HG03060 (cell line): ENCODE results near the gene TM7SF3.
"Not testable (repeated sequence)": the region's sequence is repeated elsewhere in the genome, so short reads cannot be mapped to it uniquely, and the experiment has no call there.

Experiments used
- ATAC-seq: cut with Tn5 transposase; IDR thresholded peaks from one replicate; pipeline ENCODE4 v1.9.1; 2021; ENCODE audit warnings: low read depth, moderate number of reproducible peaks; ENCODE audit not compliant: unreplicated experiment

The TM7SF3 gene

GRCh38 chr12:27014085-27014858 lies at the start of gene TM7SF3:
Gene TM7SF3, minus strand, starts transcription at chr12:27014384. Its CDS starts 216 bp downstream, at chr12:27014168.
- peak; percentile 60 for ATAC-seq

- no peak for ATAC-seq
These were observed 49.2 kb upstream of the TM7SF3 start for GRCh38 chr12:27063250-27063851.

- no peak for ATAC-seq
These were observed 47.1 kb upstream of the TM7SF3 start for GRCh38 chr12:27061317-27061716.

- ATAC-seq: no peak
These were observed 46.6 kb upstream of the TM7SF3 start for GRCh38 chr12:27060740-27061139.

GRCh38 chr12:27057543-27057942 lies 43.4 kb upstream of the TM7SF3 start:
- no peak for ATAC-seq

GRCh38 chr12:27055966-27056365 lies 41.8 kb upstream of the TM7SF3 start:
- ATAC-seq: no peak

- no peak for ATAC-seq
These were observed 38.6 kb upstream of the TM7SF3 start for GRCh38 chr12:27052742-27053141.

- ATAC-seq: no peak
These were observed 38.0 kb upstream of the TM7SF3 start for GRCh38 chr12:27052176-27052575.

GRCh38 chr12:27048822-27049752 lies 34.9 kb upstream of the TM7SF3 start:
- ATAC-seq: no peak

GRCh38 chr12:27042018-27042417 lies 27.8 kb upstream of the TM7SF3 start:
- ATAC-seq: not testable (repeated sequence)

GRCh38 chr12:27040637-27041036 lies 26.5 kb upstream of the TM7SF3 start:
- not testable (repeated sequence) for ATAC-seq

- no peak for ATAC-seq
These were observed 20.6 kb upstream of the TM7SF3 start for GRCh38 chr12:27034607-27035293.

GRCh38 chr12:27032679-27033078 lies 18.5 kb upstream of the TM7SF3 start:
- no peak for ATAC-seq

GRCh38 chr12:27031531-27031930 lies 17.3 kb upstream of the TM7SF3 start:
- no peak for ATAC-seq

- ATAC-seq: no peak
These were observed 12.1 kb upstream of the TM7SF3 start for GRCh38 chr12:27026257-27026656.

GRCh38 chr12:27025116-27025515 lies 10.9 kb upstream of the TM7SF3 start:
- ATAC-seq: no peak

- no peak for ATAC-seq
These were observed 10.1 kb upstream of the TM7SF3 start for GRCh38 chr12:27024291-27024690.

GRCh38 chr12:27020761-27021160 lies 6.6 kb upstream of the TM7SF3 start:
- ATAC-seq: no peak

- no peak for ATAC-seq
These were observed 3.9 kb upstream of the TM7SF3 start for GRCh38 chr12:27018037-27018436.

GRCh38 chr12:27017163-27017823 lies 3.1 kb upstream of the TM7SF3 start:
- ATAC-seq: not testable (repeated sequence)
